Activated CD4-positive, alpha-beta memory T cell treated with anti-CD3 and anti-CD28 coated beads, Interleukin-2, amount 10 ng/mL, durations not matched to agents 7 days and 5 days (primary cell): ENCODE measurements around the gene SLC3A2. TPM values are rescaled to one million over a fixed set of nuclear protein-coding genes. Genes with fewer than 3 reads are reported as not detected.

Experiments
- CTCF ChIA-PET: fragments of 350-600 bp; sonication (Branson Sonifier 250); formaldehyde crosslinking; loops from one replicate; lab custom pipeline; 2021; ENCODE audit warnings: antibody characterized with exemption, inconsistent platforms; lab: Charles Lee
- POLR2A ChIA-PET: fragments of 350-600 bp; sonication (Branson Sonifier 250); formaldehyde crosslinking; loops from one replicate; lab custom pipeline; 2021; ENCODE audit warnings: antibody characterized with exemption; lab: Charles Lee
- DNase-seq: peaks from one replicate; pipeline ENCODE4 v3.0.0-alpha.2; 2020
- H3K27ac Mint-ChIP-seq: one replicate; pipeline ENCODE4 v1.8.0; 2021; ENCODE audit warnings: mild to moderate bottlenecking, mixed read lengths
- H3K27me3 Mint-ChIP-seq: one replicate; pipeline ENCODE4 v1.8.0; 2021; ENCODE audit warnings: mixed read lengths
- H3K36me3 Mint-ChIP-seq: one replicate; pipeline ENCODE4 v1.8.0; 2021; ENCODE audit warnings: low read depth, mixed read lengths
- H3K4me1 Mint-ChIP-seq: one replicate; pipeline ENCODE4 v1.8.0; 2021; ENCODE audit warnings: mixed read lengths
- H3K4me3 Mint-ChIP-seq: one replicate; pipeline ENCODE4 v1.8.0; 2021; ENCODE audit warnings: mild to moderate bottlenecking, mixed read lengths
- H3K9me3 Mint-ChIP-seq: one replicate; pipeline ENCODE4 v1.8.0; 2021; ENCODE audit warnings: mixed read lengths
- total RNA-seq, 2 experiments: library from RNA; stranded (reverse); gene quantifications; one replicate each; pipeline ENCODE4 v1.2.3, GENCODE V29; 2021

The SLC3A2 gene
- total RNA-seq, 2 experiments from 2014 or later = 262 to 279 TPM

- H3K27ac Mint-ChIP-seq = no peak overlapping the region
- peaks cover 4% of the 10 kb centered on the region for H3K36me3 Mint-ChIP-seq
- POLR2A ChIA-PET = interaction anchor here (0.8 to 6.1 kb wide), 8 partner anchors 9 to 243 kb away, joined by 3 to 90 read pairs (median 8); partner anchors contain the start of genes C11orf98, CSKMT, SLC3A2 and STX5
- H3K4me1 Mint-ChIP-seq = peaks cover 45% of the 10 kb centered on the region
- H3K27me3 Mint-ChIP-seq = no peaks in the 10 kb centered on the region
- CTCF ChIA-PET = interaction anchor here (0.5 to 5.3 kb wide), 11 partner anchors 8 to 271 kb away, joined by 3 to 53 read pairs (median 3); partner anchors contain the start of genes C11orf98, CSKMT, SLC3A2 and TMEM179B
- H3K4me3 Mint-ChIP-seq = no peak overlapping the region
- H3K9me3 Mint-ChIP-seq = no peaks in the 10 kb centered on the region
- no peak for DNase-seq
These were observed 16.9 kb upstream of the SLC3A2 start for GRCh38 chr11:62863687-62864335.

GRCh38 chr11:62865635-62866034 is 15.1 kb upstream of the SLC3A2 start:
- no peaks in the 10 kb centered on the region for H3K27me3 Mint-ChIP-seq
- ChIA-PET POLR2A (interaction anchor here (1.2 to 6.1 kb wide), 4 partner anchors 10 to 33 kb away, joined by 3 to 90 read pairs (median 30); partner anchors contain the start of genes SLC3A2, STX5, TEX54 and WDR74), CTCF (interaction anchor here (0.7 to 5.3 kb wide), 2 partner anchors 79 to 193 kb away, joined by 6 to 53 read pairs; partner anchors contain the start of gene TMEM179B)
- no peak for DNase-seq
- no peaks in the 10 kb centered on the region for H3K9me3 Mint-ChIP-seq
- no peak overlapping the region for H3K4me3 Mint-ChIP-seq
- H3K36me3 Mint-ChIP-seq = no peaks in the 10 kb centered on the region
- H3K27ac Mint-ChIP-seq = peak overlapping the region; percentile 47
- H3K4me1 Mint-ChIP-seq = peaks cover 31% of the 10 kb centered on the region

GRCh38 chr11:62874851-62875250 is 5.8 kb upstream of the SLC3A2 start:
- ChIA-PET POLR2A (interaction anchor here (1.2 to 4.9 kb wide), 4 partner anchors 9 to 34 kb away, joined by 4 to 23 read pairs (median 9); no protein-coding TSS in a partner anchor), CTCF (interaction anchor here (1.0 kb wide), 2 partner anchors 11 to 18 kb away, joined by 3 to 5 read pairs; no protein-coding TSS in a partner anchor)
- peaks cover 11% of the 10 kb centered on the region for H3K36me3 Mint-ChIP-seq
- H3K27me3 Mint-ChIP-seq = no peaks in the 10 kb centered on the region
- no peak for DNase-seq
- no peaks in the 10 kb centered on the region for H3K9me3 Mint-ChIP-seq
- H3K4me3 Mint-ChIP-seq = no peak overlapping the region
- no peak overlapping the region for H3K27ac Mint-ChIP-seq
- peaks cover 11% of the 10 kb centered on the region for H3K4me1 Mint-ChIP-seq

GRCh38 chr11:62875698-62876478 is 4.8 kb upstream of the SLC3A2 start:
- Mint-ChIP-seq H3K27me3 (no peaks in the 10 kb centered on the region), H3K36me3 (peaks cover 13% of the 10 kb centered on the region), H3K9me3 (no peaks in the 10 kb centered on the region), H3K4me1 (peaks cover 19% of the 10 kb centered on the region), H3K27ac (no peak overlapping the region), H3K4me3 (no peak overlapping the region)
- CTCF ChIA-PET = interaction anchor here (1.0 to 1.4 kb wide), 3 partner anchors 9 to 19 kb away, joined by 3 to 5 read pairs (median 3); no protein-coding TSS in a partner anchor
- no peak for DNase-seq
- POLR2A ChIA-PET = interaction anchor here (0.7 to 4.9 kb wide), 5 partner anchors 20 to 303 kb away, joined by 3 to 23 read pairs (median 3); partner anchors contain the start of gene NXF1

- Mint-ChIP-seq H3K27me3 (no peaks in the 10 kb centered on the region), H3K9me3 (no peaks in the 10 kb centered on the region), H3K4me3 (no peak overlapping the region), H3K4me1 (peaks cover 19% of the 10 kb centered on the region), H3K36me3 (peaks cover 18% of the 10 kb centered on the region), H3K27ac (no peak overlapping the region)
- CTCF ChIA-PET = interaction anchor here (1.4 kb wide), 1 partner anchor 10 kb away, joined by 3 read pairs; no protein-coding TSS in a partner anchor
- POLR2A ChIA-PET = interaction anchor here (0.7 to 1.8 kb wide), 2 partner anchors 20 to 35 kb away, joined by 3 to 10 read pairs; no protein-coding TSS in a partner anchor
- no peak for DNase-seq
These were observed 4.0 kb upstream of the SLC3A2 start for GRCh38 chr11:62876712-62877111.

- POLR2A ChIA-PET = interaction anchor here (1.0 to 11.2 kb wide), 8 partner anchors 15 to 215 kb away, joined by 3 to 234 read pairs (median 10); partner anchors contain the start of genes C11orf98, HNRNPUL2, POLR2G and TTC9C
- Mint-ChIP-seq H3K27ac (peak overlapping the region; percentile 100), H3K4me3 (peak overlapping the region; percentile 99), H3K4me1 (peaks cover 40% of the 10 kb centered on the region), H3K36me3 (peaks cover 45% of the 10 kb centered on the region), H3K27me3 (no peaks in the 10 kb centered on the region), H3K9me3 (no peaks in the 10 kb centered on the region)
- CTCF ChIA-PET = interaction anchor here (0.6 to 4.6 kb wide), 5 partner anchors 16 to 401 kb away, joined by 3 to 44 read pairs (median 15); partner anchors contain the start of gene TMEM179B
- no peak for DNase-seq
These were observed 1.3 kb upstream of the SLC3A2 start for GRCh38 chr11:62879235-62879978.

GRCh38 chr11:62880231-62880802 is 379 bp upstream of the SLC3A2 start:
- POLR2A ChIA-PET = interaction anchor here (0.8 to 11.2 kb wide), 33 partner anchors 7 to 455 kb away, joined by 3 to 234 read pairs (median 8); partner anchors contain the start of genes B3GAT3, C11orf98, HNRNPUL2 and LBHD1
- CTCF ChIA-PET = interaction anchor here (0.7 to 4.6 kb wide), 16 partner anchors 17 to 338 kb away, joined by 3 to 44 read pairs (median 6); partner anchors contain the start of genes HNRNPUL2, NXF1, STX5 and TMEM179B
- Mint-ChIP-seq H3K27me3 (no peaks in the 10 kb centered on the region), H3K4me3 (peak overlapping the region; percentile 99), H3K36me3 (peaks cover 52% of the 10 kb centered on the region), H3K9me3 (no peaks in the 10 kb centered on the region), H3K4me1 (peaks cover 46% of the 10 kb centered on the region), H3K27ac (peak overlapping the region; percentile 100)
- no peak for DNase-seq

- H3K27ac Mint-ChIP-seq = peak overlapping the region; percentile 100
- peak overlapping the region; percentile 99 for H3K4me3 Mint-ChIP-seq
- H3K36me3 Mint-ChIP-seq = peaks cover 67% of the 10 kb centered on the region
- no peaks in the 10 kb centered on the region for H3K27me3 Mint-ChIP-seq
- H3K4me1 Mint-ChIP-seq = peaks cover 56% of the 10 kb centered on the region
- CTCF ChIA-PET = interaction anchor here (0.8 to 4.6 kb wide), 19 partner anchors 12 to 457 kb away, joined by 3 to 44 read pairs (median 6); partner anchors contain the start of genes C11orf98, CSKMT, HNRNPUL2 and TMEM179B
- POLR2A ChIA-PET = interaction anchor here (0.6 to 11.2 kb wide), 66 partner anchors 8 to 1325 kb away, joined by 3 to 234 read pairs (median 5); partner anchors contain the start of genes B3GAT3, BSCL2, C11orf98 and CSKMT
- H3K9me3 Mint-ChIP-seq = no peaks in the 10 kb centered on the region
- peak; percentile 97 for DNase-seq
These were observed 1.1 kb downstream of the SLC3A2 start for GRCh38 chr11:62881579-62882430.

GRCh38 chr11:62882431-62882749 is 1.7 kb downstream of the SLC3A2 start:
- no peaks in the 10 kb centered on the region for H3K9me3 Mint-ChIP-seq
- H3K4me3 Mint-ChIP-seq = peak overlapping the region; percentile 99
- H3K4me1 Mint-ChIP-seq = peaks cover 58% of the 10 kb centered on the region
- H3K36me3 Mint-ChIP-seq = peaks cover 68% of the 10 kb centered on the region
- POLR2A ChIA-PET = interaction anchor here (0.6 to 11.2 kb wide), 31 partner anchors 9 to 1325 kb away, joined by 3 to 234 read pairs (median 6); partner anchors contain the start of genes BSCL2, EEF1G, GNG3 and HNRNPUL2
- DNase-seq = peak; percentile 41
- CTCF ChIA-PET = interaction anchor here (1.4 to 4.6 kb wide), 7 partner anchors 21 to 340 kb away, joined by 4 to 44 read pairs (median 6); partner anchors contain the start of gene TMEM179B
- H3K27ac Mint-ChIP-seq = peak overlapping the region; percentile 100
- no peaks in the 10 kb centered on the region for H3K27me3 Mint-ChIP-seq

- peaks cover 70% of the 10 kb centered on the region for H3K36me3 Mint-ChIP-seq
- POLR2A ChIA-PET = interaction anchor here (0.6 to 11.2 kb wide), 24 partner anchors 10 to 1302 kb away, joined by 3 to 234 read pairs (median 6); partner anchors contain the start of genes BSCL2, GNG3, HNRNPUL2 and LBHD1
- H3K4me1 Mint-ChIP-seq = peaks cover 55% of the 10 kb centered on the region
- H3K27me3 Mint-ChIP-seq = no peaks in the 10 kb centered on the region
- no peak for DNase-seq
- CTCF ChIA-PET = interaction anchor here (1.4 to 4.6 kb wide), 4 partner anchors 20 to 97 kb away, joined by 5 to 44 read pairs (median 26); partner anchors contain the start of gene TMEM179B
- H3K27ac Mint-ChIP-seq = peak overlapping the region; percentile 100
- H3K9me3 Mint-ChIP-seq = no peaks in the 10 kb centered on the region
- H3K4me3 Mint-ChIP-seq = peak overlapping the region; percentile 99
These were observed 2.2 kb downstream of the SLC3A2 start for GRCh38 chr11:62882788-62883501.
